Nephron (organoid): ENCODE results near the gene MMP25.

ENCODE experiments used
- H3K27ac Mint-ChIP-seq, 3 experiments: 2 replicates each; pipeline ENCODE4 v1.8.0; 2020; ENCODE audit warnings: mixed read lengths in 3 of 3, mild to moderate bottlenecking in 2 of 3, moderate library complexity in 1 of 3
- H3K27me3 Mint-ChIP-seq: 2 replicates; pipeline ENCODE4 v1.8.0; 2021; ENCODE audit warnings: low read depth, mild to moderate bottlenecking, moderate library complexity, mixed read lengths
- H3K36me3 Mint-ChIP-seq: 2 replicates; pipeline ENCODE4 v1.8.0; 2020; ENCODE audit warnings: low read depth, mixed read lengths
- H3K4me1 Mint-ChIP-seq: 2 replicates; pipeline ENCODE4 v1.8.0; 2020; ENCODE audit warnings: mixed read lengths
- H3K4me3 Mint-ChIP-seq, 3 experiments: 2 replicates each; pipeline ENCODE4 v1.8.0; 2020; ENCODE audit warnings: mild to moderate bottlenecking in 3 of 3, mixed read lengths in 3 of 3, moderate library complexity in 2 of 3
- H3K9me3 Mint-ChIP-seq: 2 replicates; pipeline ENCODE4 v1.8.0; 2020; ENCODE audit warnings: mixed read lengths
- TF ChIP-seq, protein P1 (sequence below), 3 experiments: fragments of 200-600 bp; sonication (generic); IDR thresholded peaks; one replicate each; pipeline ENCODE4 v1.5.0; 2021; ENCODE audit warnings: antibody characterized with exemption in 3 of 3; ENCODE audit not compliant: unreplicated experiment in 3 of 3

MMP25 gene

GRCh38 chr16:3009568-3010390, 36.6 kb upstream of the MMP25 start:
- TF ChIP-seq, protein P1, sequence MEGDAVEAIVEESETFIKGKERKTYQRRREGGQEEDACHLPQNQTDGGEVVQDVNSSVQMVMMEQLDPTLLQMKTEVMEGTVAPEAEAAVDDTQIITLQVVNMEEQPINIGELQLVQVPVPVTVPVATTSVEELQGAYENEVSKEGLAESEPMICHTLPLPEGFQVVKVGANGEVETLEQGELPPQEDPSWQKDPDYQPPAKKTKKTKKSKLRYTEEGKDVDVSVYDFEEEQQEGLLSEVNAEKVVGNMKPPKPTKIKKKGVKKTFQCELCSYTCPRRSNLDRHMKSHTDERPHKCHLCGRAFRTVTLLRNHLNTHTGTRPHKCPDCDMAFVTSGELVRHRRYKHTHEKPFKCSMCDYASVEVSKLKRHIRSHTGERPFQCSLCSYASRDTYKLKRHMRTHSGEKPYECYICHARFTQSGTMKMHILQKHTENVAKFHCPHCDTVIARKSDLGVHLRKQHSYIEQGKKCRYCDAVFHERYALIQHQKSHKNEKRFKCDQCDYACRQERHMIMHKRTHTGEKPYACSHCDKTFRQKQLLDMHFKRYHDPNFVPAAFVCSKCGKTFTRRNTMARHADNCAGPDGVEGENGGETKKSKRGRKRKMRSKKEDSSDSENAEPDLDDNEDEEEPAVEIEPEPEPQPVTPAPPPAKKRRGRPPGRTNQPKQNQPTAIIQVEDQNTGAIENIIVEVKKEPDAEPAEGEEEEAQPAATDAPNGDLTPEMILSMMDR (IDR thresholded peaks at IDR 0.05; ENCODE audit: unreplicated experiment in 3 of 3) = no peak
- Mint-ChIP-seq H3K36me3 (no peaks in the 10 kb centered on the region), H3K27me3 (peaks cover 93% of the 10 kb centered on the region), H3K4me3 (no peak overlapping the region), H3K27ac (peak overlapping the region; percentile 45 to 85 (median 63)), H3K4me1 (peaks cover 12% of the 10 kb centered on the region), H3K9me3 (no peaks in the 10 kb centered on the region)

DNA sequence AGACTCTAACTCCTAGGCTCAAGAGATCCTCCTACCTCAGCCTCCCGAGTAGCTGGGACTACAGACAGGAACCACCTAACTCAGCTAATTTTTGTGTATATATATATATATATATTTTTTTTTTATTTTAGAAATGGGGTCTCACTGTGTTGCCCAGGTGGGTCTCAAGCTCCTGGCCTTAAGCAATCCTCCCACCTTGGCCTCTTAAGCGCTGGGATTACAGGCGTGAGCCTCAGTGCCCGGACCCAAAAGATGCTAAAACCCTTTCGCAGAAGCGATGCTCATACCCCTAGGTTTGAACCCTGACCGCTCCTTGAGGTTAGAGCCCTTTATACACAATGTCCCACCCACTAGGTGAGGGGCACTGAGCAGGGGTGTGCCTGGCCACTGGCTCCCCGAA, 35.9 kb upstream of the MMP25 start:
- TF ChIP-seq, protein P1 (IDR thresholded peaks at IDR 0.05; ENCODE audit: unreplicated experiment in 3 of 3) = no peak
- Mint-ChIP-seq H3K27me3 (peaks cover 91% of the 10 kb centered on the region), H3K4me3 (no peak overlapping the region), H3K36me3 (no peaks in the 10 kb centered on the region), H3K4me1 (peaks cover 12% of the 10 kb centered on the region), H3K9me3 (no peaks in the 10 kb centered on the region), H3K27ac (peak overlapping the region in 1 of 3 experiments; percentile 85)

- TF ChIP-seq, protein P1 (IDR thresholded peaks at IDR 0.05; ENCODE audit: unreplicated experiment in 3 of 3) = no peak
- Mint-ChIP-seq H3K36me3 (no peaks in the 10 kb centered on the region), H3K4me1 (peaks cover 7% of the 10 kb centered on the region), H3K9me3 (no peaks in the 10 kb centered on the region), H3K27ac (peak overlapping the region in 1 of 3 experiments; percentile 53), H3K4me3 (peak overlapping the region; percentile 13 to 17 (median 14)), H3K27me3 (peaks cover 89% of the 10 kb centered on the region)
Observed at GRCh38 chr16:3012246-3012645, 34.1 kb upstream of the MMP25 start.

DNA sequence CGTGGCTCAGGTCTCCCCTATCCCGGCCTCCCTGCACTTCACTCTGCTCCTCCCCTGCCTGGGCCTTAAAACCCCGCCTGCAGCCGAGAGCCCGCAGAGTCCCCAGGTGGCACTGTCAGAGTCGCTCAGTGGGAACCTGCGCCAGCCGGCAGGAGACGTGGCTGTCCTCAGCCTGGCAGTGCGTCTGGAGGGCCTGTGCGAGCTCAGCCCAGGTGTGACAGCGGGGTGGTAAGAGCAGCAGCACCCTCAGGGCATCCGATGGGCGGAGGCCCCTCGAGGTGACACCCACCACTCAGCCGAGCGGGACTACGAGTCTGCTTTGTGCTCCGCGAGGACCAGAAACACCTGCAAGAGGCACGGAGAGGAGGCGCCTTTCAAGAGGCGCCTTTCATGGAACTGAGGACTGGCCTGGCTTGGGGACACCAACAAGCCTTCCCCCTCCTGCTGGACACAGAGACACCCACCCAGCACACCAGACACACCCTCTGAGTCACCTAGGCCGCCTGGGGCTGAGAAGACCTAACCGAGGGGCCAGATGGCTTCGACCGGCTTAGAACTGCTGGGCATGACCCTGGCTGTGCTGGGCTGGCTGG, 33.4 kb upstream of the MMP25 start, which contains the start of gene CLDN9:
CLDN9 (plus strand) TSS at position 96 of the 593 bp plus-strand sequence; CDS start at position 536, 440 bp downstream.
- Mint-ChIP-seq H3K27me3 (peaks cover 84% of the 10 kb centered on the region), H3K27ac (peak within 1 kb of the TSS in 1 of 3 experiments; percentile 53), H3K36me3 (no peaks in the 10 kb centered on the region), H3K4me3 (peak within 1 kb of the TSS; percentile 13 to 17 (median 14)), H3K4me1 (peaks cover 5% of the 10 kb centered on the region), H3K9me3 (no peaks in the 10 kb centered on the region)
- TF ChIP-seq, protein P1 (IDR thresholded peaks at IDR 0.05; ENCODE audit: unreplicated experiment in 3 of 3) = no peak

DNA sequence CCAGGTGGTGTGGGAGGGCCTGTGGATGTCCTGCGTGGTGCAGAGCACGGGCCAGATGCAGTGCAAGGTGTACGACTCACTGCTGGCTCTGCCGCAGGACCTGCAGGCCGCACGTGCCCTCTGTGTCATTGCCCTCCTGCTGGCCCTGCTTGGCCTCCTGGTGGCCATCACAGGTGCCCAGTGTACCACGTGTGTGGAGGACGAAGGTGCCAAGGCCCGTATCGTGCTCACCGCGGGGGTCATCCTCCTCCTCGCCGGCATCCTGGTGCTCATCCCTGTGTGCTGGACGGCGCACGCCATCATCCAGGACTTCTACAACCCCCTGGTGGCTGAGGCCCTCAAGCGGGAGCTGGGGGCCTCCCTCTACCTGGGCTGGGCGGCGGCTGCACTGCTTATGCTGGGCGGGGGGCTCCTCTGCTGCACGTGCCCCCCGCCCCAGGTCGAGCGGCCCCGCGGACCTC, 32.8 kb upstream of the MMP25 start:
- no peaks in the 10 kb centered on the region for H3K9me3 Mint-ChIP-seq
- TF ChIP-seq, protein P1 (IDR thresholded peaks at IDR 0.05; ENCODE audit: unreplicated experiment in 3 of 3) = no peak
- no peak overlapping the region for H3K4me3 Mint-ChIP-seq
- H3K4me1 Mint-ChIP-seq = no peaks in the 10 kb centered on the region
- H3K27ac Mint-ChIP-seq = no peak overlapping the region
- no peaks in the 10 kb centered on the region for H3K36me3 Mint-ChIP-seq
- H3K27me3 Mint-ChIP-seq = peaks cover 84% of the 10 kb centered on the region
